ENCODE results near the gene ZBTB37.
"Not testable (repeated sequence)": the region's sequence is repeated elsewhere in the genome, so short reads cannot be mapped to it uniquely, and the experiment has no call there.

ZBTB37 gene

DNA sequence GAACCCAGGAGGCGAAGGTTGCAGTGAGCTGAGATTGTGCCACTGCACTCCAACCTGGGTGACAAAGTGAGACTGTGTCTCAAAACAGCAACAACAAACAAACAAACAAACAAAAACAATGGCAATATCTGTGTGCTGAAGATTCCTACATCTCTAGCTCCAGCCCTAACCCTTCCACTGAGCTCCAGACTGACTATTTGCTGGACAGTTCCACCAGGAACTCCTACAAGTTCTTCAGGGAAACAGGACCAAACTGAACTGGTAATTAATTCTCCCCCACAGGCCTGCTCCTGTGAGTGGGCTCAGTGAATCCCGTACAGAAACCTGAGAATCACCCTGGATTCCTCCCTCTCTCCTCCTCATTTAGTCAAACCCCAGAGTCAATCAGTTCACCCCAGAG, 47.4 kb downstream of the ZBTB37 start:
- no peak for DNase-seq

GRCh38 chr1:173916667-173917066, 48.5 kb downstream of the ZBTB37 start:
- no peak for DNase-seq

DNA sequence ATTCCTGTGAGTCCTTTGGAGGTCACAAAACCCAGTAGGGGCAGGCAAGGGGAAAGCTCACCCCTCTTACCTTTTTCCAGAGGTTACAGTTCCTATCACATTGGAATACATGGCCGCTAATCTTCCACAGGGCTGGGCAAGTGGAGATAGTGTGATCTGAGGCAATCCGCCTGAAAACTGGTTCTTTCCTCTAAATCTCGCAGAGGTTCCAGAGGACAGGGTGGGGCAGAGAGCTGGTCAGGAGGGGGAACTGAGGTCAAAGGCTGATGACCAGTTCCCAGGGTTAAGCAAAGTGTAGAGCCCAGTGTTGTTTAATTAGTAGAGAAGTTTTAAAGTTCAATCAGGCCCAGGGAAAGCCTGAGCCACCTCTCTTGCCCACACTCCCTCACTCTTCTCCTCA, 49.0 kb downstream of the ZBTB37 start, which contains the start of gene SERPINC1:
Gene SERPINC1, minus strand, starts transcription at position 179 of the 400 bp plus-strand sequence. Its CDS starts 68 bp downstream, at position 111.
- no peak for DNase-seq

- no peak for DNase-seq
Observed at GRCh38 chr1:173917635-173918493, 49.7 kb downstream of the ZBTB37 start.

- DNase-seq: no peak
Observed at GRCh38 chr1:173920861-173921260, 52.7 kb downstream of the ZBTB37 start.

GRCh38 chr1:173925306-173926242, 57.4 kb downstream of the ZBTB37 start:
- DNase-seq: no peak

GRCh38 chr1:173930541-173930940, 62.4 kb downstream of the ZBTB37 start:
- not testable (repeated sequence) for DNase-seq

- DNase-seq: no peak
Observed at GRCh38 chr1:173934440-173934839, 66.3 kb downstream of the ZBTB37 start.

DNA sequence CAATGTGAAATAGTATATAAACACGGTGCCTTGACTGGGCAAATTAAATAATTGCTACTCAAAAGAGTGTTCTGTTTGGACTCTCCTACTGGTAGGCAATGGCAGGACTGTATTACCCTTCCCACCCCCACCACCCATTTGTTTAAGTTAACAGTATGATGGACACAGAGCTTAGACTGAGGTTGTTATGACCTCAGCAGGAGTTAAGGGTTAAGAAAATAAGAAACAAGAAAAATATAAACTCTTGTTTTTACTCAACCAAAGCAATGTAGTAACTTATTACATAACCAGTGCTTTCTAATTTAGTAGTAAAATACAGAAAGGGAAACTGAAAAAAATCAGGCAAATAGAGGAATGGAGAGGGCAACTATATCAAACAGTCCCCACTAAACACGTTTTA, 68.9 kb downstream of the ZBTB37 start:
- no peak for DNase-seq

GRCh38 chr1:173946380-173946921, 78.3 kb downstream of the ZBTB37 start:
- no peak for DNase-seq

DNA sequence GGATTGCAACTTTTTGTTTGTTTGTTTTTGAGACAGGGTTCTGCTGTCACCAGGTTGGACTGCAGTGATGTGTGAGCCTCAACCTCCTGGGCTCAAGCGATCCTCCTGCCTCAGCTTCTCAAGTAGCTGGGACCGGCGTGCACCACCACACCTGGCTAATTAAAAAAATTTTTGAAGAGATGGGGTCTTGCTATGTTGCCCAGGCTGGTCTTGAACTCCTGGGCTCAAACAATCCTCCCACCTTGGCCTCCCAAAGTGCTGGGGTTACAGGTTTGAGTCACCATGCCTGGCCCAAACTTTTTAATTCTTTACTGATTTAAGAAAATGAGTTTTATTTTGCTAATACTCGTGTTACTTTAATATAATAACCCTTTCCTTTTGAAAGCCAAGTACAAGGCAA, 80.4 kb downstream of the ZBTB37 start:
- DNase-seq: no peak
